ENCODE measurements around the gene CYSTM1. TPM values are rescaled to one million over a fixed set of nuclear protein-coding genes. Genes with fewer than 3 reads are reported as not detected.

The CYSTM1 gene
- total RNA-seq, 3 donors from 2014 or later (not counting 1 experiment from before 2014, with no cell fraction given), result 3.9 to 4.9 (median 4.2) TPM

DNA sequence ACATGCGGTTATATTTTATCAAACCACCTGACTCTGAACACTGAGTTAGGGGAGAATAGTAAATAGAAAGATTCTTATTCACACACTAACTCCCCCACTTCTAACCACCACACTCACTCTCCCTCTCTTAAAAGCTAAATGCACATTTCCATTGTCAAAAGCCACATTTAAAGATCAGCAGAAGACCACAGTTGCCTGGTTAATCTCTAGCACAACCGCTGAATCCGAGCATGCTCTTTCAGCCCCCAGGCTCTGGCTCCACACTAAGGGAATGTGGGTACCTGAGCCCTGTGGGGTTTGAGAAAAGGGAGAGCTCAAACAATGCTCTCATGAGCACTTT, 92.2 kb downstream of the CYSTM1 start:
- 73% methylated on average over 2 of the region's 3 CpGs for WGBS (ENCODE audit: insufficient coverage)
- H3K27ac Mint-ChIP-seq, result no peak overlapping the region

GRCh38 chr5:140267559-140268018, 92.6 kb downstream of the CYSTM1 start:
- Histone ChIP-seq H3K4me3 (ENCODE audit: low read length) (no peak overlapping the region), H3K36me3 (ENCODE audit: control insufficient read depth, insufficient read depth, low read length) (no peaks in the 10 kb centered on the region), H3K9me3 (ENCODE audit: control insufficient read depth, insufficient read depth, low read length) (no peaks in the 10 kb centered on the region), H3K27me3 (ENCODE audit: control insufficient read depth, insufficient read depth, low read length) (no peaks in the 10 kb centered on the region), H3K27ac (ENCODE audit: low read length) (no peak overlapping the region), H3K4me1 (ENCODE audit: control insufficient read depth, insufficient read depth, low read length) (peaks cover 3% of the 10 kb centered on the region)
- ATAC-seq (no peak), DNase-seq (no peak)
- intact Hi-C loops (cut with micrococcal nuclease), result no loop called here
- no peaks in the 10 kb centered on the region for H3K27me3 Mint-ChIP-seq (ENCODE audit: low read depth in 2 of 2)
- TF ChIP-seq, protein P1, sequence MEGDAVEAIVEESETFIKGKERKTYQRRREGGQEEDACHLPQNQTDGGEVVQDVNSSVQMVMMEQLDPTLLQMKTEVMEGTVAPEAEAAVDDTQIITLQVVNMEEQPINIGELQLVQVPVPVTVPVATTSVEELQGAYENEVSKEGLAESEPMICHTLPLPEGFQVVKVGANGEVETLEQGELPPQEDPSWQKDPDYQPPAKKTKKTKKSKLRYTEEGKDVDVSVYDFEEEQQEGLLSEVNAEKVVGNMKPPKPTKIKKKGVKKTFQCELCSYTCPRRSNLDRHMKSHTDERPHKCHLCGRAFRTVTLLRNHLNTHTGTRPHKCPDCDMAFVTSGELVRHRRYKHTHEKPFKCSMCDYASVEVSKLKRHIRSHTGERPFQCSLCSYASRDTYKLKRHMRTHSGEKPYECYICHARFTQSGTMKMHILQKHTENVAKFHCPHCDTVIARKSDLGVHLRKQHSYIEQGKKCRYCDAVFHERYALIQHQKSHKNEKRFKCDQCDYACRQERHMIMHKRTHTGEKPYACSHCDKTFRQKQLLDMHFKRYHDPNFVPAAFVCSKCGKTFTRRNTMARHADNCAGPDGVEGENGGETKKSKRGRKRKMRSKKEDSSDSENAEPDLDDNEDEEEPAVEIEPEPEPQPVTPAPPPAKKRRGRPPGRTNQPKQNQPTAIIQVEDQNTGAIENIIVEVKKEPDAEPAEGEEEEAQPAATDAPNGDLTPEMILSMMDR (IDR thresholded peaks at IDR 0.05), result no peak
- no peaks in the 10 kb centered on the region for H3K36me3 Mint-ChIP-seq
- 83% methylated on average over 9 of the region's 9 CpGs for WGBS (ENCODE audit: insufficient coverage)
- no peaks in the 10 kb centered on the region for H3K9me3 Mint-ChIP-seq
- no peak overlapping the region for H3K4me3 Mint-ChIP-seq
- H3K27ac Mint-ChIP-seq, result no peak overlapping the region
- H3K4me1 Mint-ChIP-seq, result peaks cover 18 to 32% of the 10 kb centered on the region in 2 donors

More for the DNA sequence above, 92.2 kb downstream of the CYSTM1 start:
- Mint-ChIP-seq H3K4me1 (peaks cover 18 to 36% of the 10 kb centered on the region in 2 donors), H3K4me3 (no peak overlapping the region), H3K36me3 (no peaks in the 10 kb centered on the region), H3K27me3 (ENCODE audit: low read depth in 2 of 2) (no peaks in the 10 kb centered on the region), H3K9me3 (no peaks in the 10 kb centered on the region)
- TF ChIP-seq, protein P1 (IDR thresholded peaks at IDR 0.05), result no peak
- Histone ChIP-seq H3K27me3 (ENCODE audit: control insufficient read depth, insufficient read depth, low read length) (no peaks in the 10 kb centered on the region), H3K4me1 (ENCODE audit: control insufficient read depth, insufficient read depth, low read length) (peaks cover 3% of the 10 kb centered on the region), H3K4me3 (ENCODE audit: low read length) (no peak overlapping the region), H3K36me3 (ENCODE audit: control insufficient read depth, insufficient read depth, low read length) (no peaks in the 10 kb centered on the region), H3K9me3 (ENCODE audit: control insufficient read depth, insufficient read depth, low read length) (no peaks in the 10 kb centered on the region), H3K27ac (ENCODE audit: low read length) (no peak overlapping the region)
- no peak for ATAC-seq
- intact Hi-C loops (cut with micrococcal nuclease), result no loop called here
- DNase-seq, result no peak

- peaks cover 8% of the 10 kb centered on the region for H3K4me1 ChIP-seq (ENCODE audit: control insufficient read depth, insufficient read depth, low read length)
- no peak overlapping the region for H3K27ac ChIP-seq (ENCODE audit: low read length)
- H3K36me3 Mint-ChIP-seq, result no peaks in the 10 kb centered on the region
These were observed 95.0 kb downstream of the CYSTM1 start for GRCh38 chr5:140270008-140270407.

More at GRCh38 chr5:140270008-140270407, 95.0 kb downstream of the CYSTM1 start:
- H3K9me3 ChIP-seq (ENCODE audit: control insufficient read depth, insufficient read depth, low read length), result no peaks in the 10 kb centered on the region
- no peak for ATAC-seq
- Mint-ChIP-seq H3K9me3 (no peaks in the 10 kb centered on the region), H3K4me3 (no peak overlapping the region), H3K27ac (no peak overlapping the region), H3K27me3 (ENCODE audit: low read depth in 2 of 2) (no peaks in the 10 kb centered on the region), H3K4me1 (peaks cover 18 to 42% of the 10 kb centered on the region in 2 donors)
- H3K36me3 ChIP-seq (ENCODE audit: control insufficient read depth, insufficient read depth, low read length), result no peaks in the 10 kb centered on the region
- DNase-seq, result no peak
- TF ChIP-seq, protein P1 (IDR thresholded peaks at IDR 0.05), result no peak
- intact Hi-C loops (cut with micrococcal nuclease), result no loop called here
- no peak overlapping the region for H3K4me3 ChIP-seq (ENCODE audit: low read length)
- no peaks in the 10 kb centered on the region for H3K27me3 ChIP-seq (ENCODE audit: control insufficient read depth, insufficient read depth, low read length)
